Pancreas (tissue), 10 donors: ENCODE data around the gene ERC1. TPM values are rescaled to one million over a fixed set of nuclear protein-coding genes. Genes with fewer than 3 reads are reported as not detected.

Experiments
- ATAC-seq, 4 donors: fragments of 200-7000 bp; cut with Tn5 transposase; one replicate each; pipeline versions ENCODE4 v1.8.0 to v1.9.1; 2020; ENCODE audit warnings: mild to moderate bottlenecking in 4 of 4, moderate library complexity in 4 of 4
- DNase-seq, 6 donors: peaks; one replicate each; pipeline ENCODE4 v3.0.0-alpha.2; 2020
- FAIRE-seq: peaks from 2 replicates; lab custom pipeline; 2012; peaks lifted over from hg19 to GRCh38; lab: Jason Lieb, UNC
- H3K27ac ChIP-seq, 4 donors: fragments of 200-600 bp; sonication (generic); 1 replicate in 3 of 4; 2 replicates in 1 of 4; pipeline versions ENCODE4 v1.5.0 to v1.8.0; 2020
- H3K27me3 ChIP-seq, 4 donors: fragments of 200-600 bp; one replicate each; pipeline ENCODE4 v1.8.0; 2021
- H3K36me3 ChIP-seq, 3 donors: fragments of 200-600 bp; sonication (generic) in 1 of 3; one replicate each; pipeline versions ENCODE4 v1.5.0 to v1.8.0; 2020 to 2021
- H3K4me1 ChIP-seq, 3 donors: fragments of 200-600 bp; one replicate each; pipeline ENCODE4 v1.8.0; 2021
- H3K4me3 ChIP-seq, 4 donors: fragments of 200-600 bp; sonication (generic) in 2 of 4; one replicate each; pipeline versions ENCODE4 v1.5.0 to v1.8.0; 2020 to 2021
- H3K9me3 ChIP-seq, 4 donors: fragments of 200-600 bp; one replicate each; pipeline ENCODE4 v1.8.0; 2021
- CTCF ChIP-seq, 4 donors: fragments of 200-600 bp; sonication (generic) in 3 of 4; IDR thresholded peaks; one replicate each; pipeline versions ENCODE4 v1.5.0 to v1.8.0; 2021; ENCODE audit warnings: antibody characterized with exemption in 4 of 4
- whole genome bisulfite sequencing, 2 donors: extraction: QIAGEN DNeasy Blood & Tissue Kit; methylation state at CpG; one replicate each; pipeline ENCODE4 v1.1.7; 2013; 5-methylcytosine and 5-hydroxymethylcytosine counted together
- intact Hi-C, 3 donors: fragments of 100-400 bp; cut with DNase I; formaldehyde crosslinking; loops; one replicate each; pipeline versions ENCODE4 v1.11.1 to v1.14.2; 2022
- polyA plus RNA-seq, 2 donors: library from polyadenylated mRNA; stranded (reverse); fragments of 200-250 nt; gene quantifications; one replicate each; pipeline ENCODE4 v1.2.3, GENCODE V29; 2013
- total RNA-seq, 6 donors: library from RNA; stranded (reverse); fragmentation: NEBNext Ultra II Directional in 4 of 6; extraction: Animal tissue kit (Norgen Biotek cat#: 25700) in 4 of 6; gene quantifications; one replicate each; pipeline versions ENCODE4 v1.2.1 to v1.2.4, GENCODE V29; 2021 to 2023
- donor health status: healthy with polysubstance abuse.
- donor health status: DM: no; HTN: no; CAD: no; lungs with moderate emphysema.
- donor health status: DM: no; HTN: no; CAD: no.
- donor health status: control.
- donor health status: control.
- donor health status: Bipolar disorder and iron deficiency.
- donor health status: DM: yes; HTN: yes; CAD: no.
- donor health status: DM: no; HTN: no; CAD: no.
- donor health status: DM: no; HTN: no; CAD: no.
- donor health status: DM: yes; HTN: yes; CAD: no.

ERC1 gene
- total and polyA plus RNA-seq, 8 donors, result 4.1 to 41.4 (median 20.5) TPM

- ATAC-seq, result no peak
- peak in 1 of 6 donors; percentile 3 for DNase-seq
- Histone ChIP-seq H3K36me3 (peaks cover 0 to 4% (median 0%) of the 10 kb centered on the region in 3 donors), H3K4me1 (peaks cover 0 to 4% (median 0%) of the 10 kb centered on the region in 3 donors), H3K4me3 (no peak overlapping the region), H3K9me3 (no peaks in the 10 kb centered on the region), H3K27ac (no peak overlapping the region), H3K27me3 (no peaks in the 10 kb centered on the region)
- 82 to 94% methylated on average over 7 of the region's 7 CpGs for WGBS, 2 donors
- no peak for FAIRE-seq
- intact Hi-C loops, result no loop called here
- no peak for TF ChIP-seq CTCF (IDR thresholded peaks at IDR 0.05)
Measured at GRCh38 chr12:1256991-1257390, 266.0 kb downstream of the ERC1 start.

GRCh38 chr12:1262011-1262410, 271.0 kb downstream of the ERC1 start:
- TF ChIP-seq CTCF (IDR thresholded peaks at IDR 0.05), result no peak
- Histone ChIP-seq H3K4me1 (peaks cover 0 to 4% (median 0%) of the 10 kb centered on the region in 3 donors), H3K4me3 (no peak overlapping the region), H3K9me3 (no peaks in the 10 kb centered on the region), H3K27me3 (no peaks in the 10 kb centered on the region), H3K27ac (no peak overlapping the region), H3K36me3 (peaks cover 0 to 4% (median 0%) of the 10 kb centered on the region in 3 donors)
- ATAC-seq (no peak), FAIRE-seq (no peak), DNase-seq (no peak)
- WGBS, 2 donors, result 62 to 71% methylated on average over 2 of the region's 2 CpGs
- intact Hi-C loops, result no loop called here

DNA sequence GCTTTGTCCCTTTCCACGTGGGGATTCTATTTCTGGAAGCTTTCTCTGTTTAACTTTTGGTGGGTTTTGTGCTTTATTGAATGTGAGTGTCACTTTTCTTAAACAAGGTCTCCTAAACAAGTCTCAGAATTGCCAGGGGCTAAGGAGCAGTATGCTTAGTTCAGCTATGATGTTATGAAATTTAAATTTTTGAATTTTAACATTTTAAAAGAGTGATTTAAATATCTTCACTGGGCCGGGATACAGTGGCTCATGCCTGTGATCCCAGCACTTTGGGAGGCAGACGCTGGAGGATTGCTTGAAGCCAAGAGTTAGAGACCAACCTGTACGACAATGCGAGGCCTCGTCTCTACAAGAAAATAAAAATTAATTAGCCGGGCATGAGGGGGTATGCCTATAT, 276.2 kb downstream of the ERC1 start:
- no peak for FAIRE-seq

DNA sequence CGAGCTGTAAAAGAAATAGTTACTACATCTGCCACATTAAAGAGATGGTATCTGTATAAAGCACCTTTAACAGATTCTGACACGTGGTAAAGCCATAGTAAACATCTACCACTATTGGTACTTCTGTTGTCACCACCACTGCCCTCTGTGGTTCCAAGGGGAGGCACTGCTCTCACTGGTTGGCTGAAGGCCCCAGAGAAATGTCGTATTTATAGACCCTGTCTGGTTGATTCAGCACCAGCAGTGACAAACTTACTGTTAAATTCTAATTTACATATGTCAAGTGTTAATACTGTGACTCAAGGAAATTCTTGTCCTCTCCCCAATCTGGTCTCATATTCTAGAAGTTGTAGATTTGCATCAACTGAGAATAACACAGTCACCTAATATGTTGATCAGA, 281.1 kb downstream of the ERC1 start:
- H3K4me3 ChIP-seq, result no peak overlapping the region
- DNase-seq, result no peak
- no peak overlapping the region for H3K27ac ChIP-seq
- ATAC-seq, result no peak
- H3K9me3 ChIP-seq, result no peaks in the 10 kb centered on the region
- H3K27me3 ChIP-seq, result no peaks in the 10 kb centered on the region
- intact Hi-C loops, result no loop called here
- no peaks in the 10 kb centered on the region for H3K36me3 ChIP-seq
- 78 to 88% methylated on average over 3 of the region's 3 CpGs for WGBS, 2 donors
- no peaks in the 10 kb centered on the region for H3K4me1 ChIP-seq
- no peak for FAIRE-seq
- TF ChIP-seq CTCF (IDR thresholded peaks at IDR 0.05), result no peak

More for the DNA sequence above, 276.2 kb downstream of the ERC1 start:
- Histone ChIP-seq H3K9me3 (no peaks in the 10 kb centered on the region), H3K27me3 (no peaks in the 10 kb centered on the region), H3K4me1 (no peaks in the 10 kb centered on the region), H3K4me3 (no peak overlapping the region), H3K36me3 (no peaks in the 10 kb centered on the region), H3K27ac (no peak overlapping the region)
- DNase-seq, result no peak
- 90 to 92% methylated on average over 7 of the region's 7 CpGs for WGBS, 2 donors
- intact Hi-C loops, result no loop called here
- no peak for TF ChIP-seq CTCF (IDR thresholded peaks at IDR 0.05)
- ATAC-seq, result no peak

- FAIRE-seq, result no peak
- no peaks in the 10 kb centered on the region for H3K9me3 ChIP-seq
- TF ChIP-seq CTCF (IDR thresholded peaks at IDR 0.05), result no peak
- ATAC-seq, result no peak
- no peak overlapping the region for H3K4me3 ChIP-seq
- 95 to 97% methylated on average over 5 of the region's 5 CpGs for WGBS, 2 donors
- no peak for DNase-seq
- H3K4me1 ChIP-seq, result no peaks in the 10 kb centered on the region
- intact Hi-C loops, result no loop called here
- no peaks in the 10 kb centered on the region for H3K27me3 ChIP-seq
- no peak overlapping the region for H3K27ac ChIP-seq
- no peaks in the 10 kb centered on the region for H3K36me3 ChIP-seq
Measured at GRCh38 chr12:1273051-1273450, 282.0 kb downstream of the ERC1 start.
